ENCODE results near the gene LAGE3.

- TF ChIP-seq CTCF (IDR thresholded peaks at IDR 0.05 in 8 of 11, conservative IDR thresholded peaks at IDR 0.05 in 3 of 11) (no peak), POLR2A (IDR thresholded peaks at IDR 0.05) (no peak), POLR2AphosphoS5 (IDR thresholded peaks at IDR 0.05) (no peak)
These were observed 5.4 kb upstream of the LAGE3 start for GRCh38 chrX:154484255-154485149.

All from spleen (tissue), 7 donors.